Lung (tissue), 12 donors: ENCODE measurements around the gene KCNE1. TPM values are rescaled to one million over a fixed set of nuclear protein-coding genes. Genes with fewer than 3 reads are reported as not detected.

Experiments used
- ATAC-seq: fragments of 200-7000 bp; cut with Tn5 transposase; one replicate; pipeline ENCODE4 v1.9.1; 2020; ENCODE audit warnings: moderate number of reproducible peaks; ENCODE audit not compliant: insufficient read depth, low FRiP score
- DNase-seq, 3 donors: peaks; one replicate each; pipeline ENCODE4 v3.0.0-alpha.2; 2013 to 2017
- H3K27ac ChIP-seq, 2 donors: one replicate each; pipeline ENCODE4 v1.5.1; 2013; ENCODE audit warnings: mild to moderate bottlenecking in 2 of 2, moderate library complexity in 2 of 2, control low read depth in 1 of 2, inconsistent platforms in 1 of 2, low read depth in 1 of 2, low read length in 1 of 2
- H3K27me3 ChIP-seq, 3 donors: one replicate each; pipeline ENCODE4 v1.5.1; 2013; ENCODE audit warnings: low read length in 2 of 3; ENCODE audit not compliant: control insufficient read depth in 3 of 3, insufficient read depth in 3 of 3
- H3K36me3 ChIP-seq, 4 donors: one replicate each; pipeline ENCODE4 v1.5.1; 2013; ENCODE audit warnings: low read length in 4 of 4, mild to moderate bottlenecking in 1 of 4, moderate library complexity in 1 of 4; ENCODE audit not compliant: control insufficient read depth in 4 of 4, insufficient read depth in 4 of 4
- H3K4me1 ChIP-seq, 5 donors: one replicate each; pipeline ENCODE4 v1.5.1; 2013; ENCODE audit warnings: low read length in 5 of 5, mild to moderate bottlenecking in 2 of 5, moderate library complexity in 1 of 5; ENCODE audit not compliant: control insufficient read depth in 5 of 5, insufficient read depth in 5 of 5
- H3K4me3 ChIP-seq: one replicate; pipeline ENCODE4 v1.5.1; 2013; ENCODE audit warnings: mild to moderate bottlenecking, control low read depth, moderate library complexity
- H3K9ac ChIP-seq, 2 donors: one replicate each; pipeline ENCODE4 v1.5.1; 2013; ENCODE audit warnings: low read length in 2 of 2, control low read depth in 1 of 2; ENCODE audit not compliant: insufficient read depth in 1 of 2
- H3K9me3 ChIP-seq, 4 donors: one replicate each; pipeline ENCODE4 v1.5.1; 2013; ENCODE audit warnings: low read length in 3 of 4, mild to moderate bottlenecking in 1 of 4, moderate library complexity in 1 of 4; ENCODE audit not compliant: control insufficient read depth in 4 of 4, insufficient read depth in 3 of 4
- WGBS, 2 donors: extraction: QIAGEN DNeasy Blood & Tissue Kit; methylation state at CpG; one replicate each; pipeline ENCODE4 v1.1.7; 2013; 5-methylcytosine and 5-hydroxymethylcytosine counted together
- polyA plus RNA-seq, 2 donors: library from polyadenylated mRNA; stranded (reverse); fragments of 200-250 nt; gene quantifications; one replicate each; pipeline ENCODE4 v1.2.1, GENCODE V29; 2013
- total RNA-seq, 2 donors: library from RNA; depleted of rRNA in 1 of 2; stranded (reverse); fragments of >200 nt in 1 of 2; gene quantifications; one replicate each; pipeline ENCODE4 v1.2.1, GENCODE V29; 2014 to 2021
- TF ChIP-seq, protein P1 (sequence below): IDR thresholded peaks from 2 replicates; pipeline ENCODE4 v1.5.1; 2012; ENCODE audit warnings: mild to moderate bottlenecking; ENCODE audit errors: control extremely low read depth, extremely low read depth
- donor health status: control.
- donor health status: control.
- donor health status: Bipolar disorder and iron deficiency.
- donor health status: healthy.
- donor health status: DM: yes; HTN: yes; CAD: no.

KCNE1 gene
- total and polyA plus RNA-seq, 4 donors = 5.0 to 29.5 (median 14.9) TPM

DNA sequence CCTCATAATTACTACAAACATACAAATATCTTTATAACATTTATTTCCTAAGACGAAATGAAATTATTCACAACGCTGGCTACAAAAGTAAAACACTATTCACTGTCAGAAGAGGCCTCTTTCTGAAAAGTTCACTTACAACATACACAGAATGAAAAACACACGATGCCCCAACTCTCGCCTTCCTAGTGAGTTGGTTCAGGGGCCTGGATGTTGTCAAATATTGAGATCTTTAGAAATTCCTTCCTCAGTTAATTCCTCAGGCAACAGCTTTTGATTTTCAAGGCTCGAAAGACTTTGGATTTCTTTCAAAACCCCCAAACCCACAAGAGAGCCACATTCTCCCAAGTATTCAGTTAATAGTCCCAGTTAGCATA lies 14.2 kb upstream of the KCNE1 start:
- peaks cover 4 to 30% (median 15%) of the 10 kb centered on the region in 5 donors for H3K4me1 ChIP-seq
- ATAC-seq = no peak
- 24 to 50% methylated on average over 5 of the region's 5 CpGs for WGBS, 2 donors

DNA sequence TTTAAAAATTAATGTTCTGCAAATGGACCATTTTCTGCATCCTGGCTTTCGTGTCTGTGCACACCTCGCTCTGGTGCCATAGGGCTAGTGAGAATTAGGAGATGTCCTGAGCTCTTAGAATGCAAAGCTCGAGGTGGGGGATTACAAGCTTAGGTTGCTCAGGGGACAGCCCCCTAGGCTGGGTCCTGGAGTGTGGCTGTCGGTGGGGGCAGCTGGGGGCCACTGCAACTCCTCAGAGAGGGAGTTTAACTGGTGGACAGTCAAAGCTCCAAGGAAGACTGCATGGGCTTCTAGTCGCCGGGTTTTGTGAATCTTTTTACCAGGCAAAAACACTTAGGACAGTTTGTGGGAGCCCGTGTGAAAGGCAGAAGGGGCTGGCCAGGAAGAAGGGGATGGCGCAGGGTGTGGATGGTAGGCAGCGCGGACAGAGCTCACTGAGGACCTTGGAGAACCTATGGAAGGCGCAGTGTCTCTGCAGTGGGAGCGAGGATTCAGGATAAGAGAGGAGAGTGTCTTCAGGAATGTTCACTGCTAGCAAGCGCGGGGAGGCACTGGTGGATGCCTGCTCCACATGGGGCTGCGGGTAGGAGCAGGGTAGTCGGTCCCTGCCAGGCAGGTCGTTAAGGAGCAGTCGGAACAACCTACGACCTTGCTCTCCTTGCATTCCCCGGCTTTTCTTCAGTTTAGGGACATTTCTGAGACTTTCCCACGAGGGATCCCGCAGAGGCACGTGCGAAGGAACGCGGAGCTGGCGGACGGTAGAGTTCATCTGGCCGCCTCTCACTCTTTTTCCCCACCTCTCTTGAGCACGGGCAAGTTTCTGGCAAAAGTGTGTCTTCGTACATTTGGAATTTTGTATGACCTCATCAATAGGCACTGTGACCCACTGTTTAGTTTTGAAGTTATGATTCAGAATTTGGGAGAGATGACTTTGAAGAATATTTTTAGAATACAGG lies 12.9 kb upstream of the KCNE1 start:
- Histone ChIP-seq H3K9ac (no peak overlapping the region), H3K4me3 (no peak overlapping the region), H3K4me1 (peaks cover 4 to 30% (median 18%) of the 10 kb centered on the region in 5 donors), H3K27me3 (no peaks in the 10 kb centered on the region), H3K36me3 (peaks cover 0 to 11% (median 5%) of the 10 kb centered on the region in 4 donors), H3K27ac (peak overlapping the region; percentile 67 to 82), H3K9me3 (no peaks in the 10 kb centered on the region)
- ATAC-seq = no peak
- TF ChIP-seq, protein P1, sequence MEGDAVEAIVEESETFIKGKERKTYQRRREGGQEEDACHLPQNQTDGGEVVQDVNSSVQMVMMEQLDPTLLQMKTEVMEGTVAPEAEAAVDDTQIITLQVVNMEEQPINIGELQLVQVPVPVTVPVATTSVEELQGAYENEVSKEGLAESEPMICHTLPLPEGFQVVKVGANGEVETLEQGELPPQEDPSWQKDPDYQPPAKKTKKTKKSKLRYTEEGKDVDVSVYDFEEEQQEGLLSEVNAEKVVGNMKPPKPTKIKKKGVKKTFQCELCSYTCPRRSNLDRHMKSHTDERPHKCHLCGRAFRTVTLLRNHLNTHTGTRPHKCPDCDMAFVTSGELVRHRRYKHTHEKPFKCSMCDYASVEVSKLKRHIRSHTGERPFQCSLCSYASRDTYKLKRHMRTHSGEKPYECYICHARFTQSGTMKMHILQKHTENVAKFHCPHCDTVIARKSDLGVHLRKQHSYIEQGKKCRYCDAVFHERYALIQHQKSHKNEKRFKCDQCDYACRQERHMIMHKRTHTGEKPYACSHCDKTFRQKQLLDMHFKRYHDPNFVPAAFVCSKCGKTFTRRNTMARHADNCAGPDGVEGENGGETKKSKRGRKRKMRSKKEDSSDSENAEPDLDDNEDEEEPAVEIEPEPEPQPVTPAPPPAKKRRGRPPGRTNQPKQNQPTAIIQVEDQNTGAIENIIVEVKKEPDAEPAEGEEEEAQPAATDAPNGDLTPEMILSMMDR = no peak
- DNase-seq = peak; percentile 35 to 47 (median 47)
- WGBS, 2 donors = 55 to 79% methylated on average over 31 of the region's 31 CpGs

More for the DNA sequence above, 14.2 kb upstream of the KCNE1 start:
- Histone ChIP-seq H3K9ac (peak overlapping the region; percentile 63 to 93), H3K27ac (peak overlapping the region; percentile 91 to 96), H3K9me3 (no peaks in the 10 kb centered on the region), H3K4me3 (no peak overlapping the region), H3K27me3 (no peaks in the 10 kb centered on the region), H3K36me3 (peaks cover 0 to 5% (median 1%) of the 10 kb centered on the region in 4 donors)
- TF ChIP-seq, protein P1 = no peak
- DNase-seq = peak in 2 of 3 donors; percentile 27 to 74

DNA sequence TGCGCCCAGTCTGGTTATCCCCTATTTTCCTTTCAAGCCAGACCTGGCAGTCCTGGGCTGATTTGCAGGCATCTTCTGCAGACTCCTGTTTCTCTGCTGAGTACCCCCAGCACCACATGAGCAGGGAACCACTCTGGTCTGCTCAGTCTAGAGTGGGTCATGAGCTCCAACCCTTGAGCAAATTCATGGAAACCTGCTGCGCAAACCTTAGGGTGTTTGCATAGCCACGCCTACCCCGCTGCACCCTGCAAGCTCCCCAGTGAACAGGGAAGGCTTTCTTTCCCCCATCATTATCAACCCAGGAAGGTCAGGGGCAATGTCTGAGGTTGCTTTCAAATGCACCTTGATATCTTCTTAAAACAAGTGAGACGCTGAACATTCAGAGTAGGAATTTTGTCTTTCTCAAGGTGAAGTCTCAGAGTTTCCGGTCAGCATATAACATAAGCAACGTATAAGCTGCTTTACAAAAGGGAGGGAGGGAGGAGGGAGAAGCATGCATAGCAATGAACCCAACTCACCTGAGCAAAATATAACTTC lies 11.1 kb upstream of the KCNE1 start:
- Histone ChIP-seq H3K4me3 (no peak overlapping the region), H3K27ac (peak overlapping the region in 1 of 2 donors; percentile 26), H3K9me3 (no peaks in the 10 kb centered on the region), H3K27me3 (no peaks in the 10 kb centered on the region), H3K36me3 (peaks cover 0 to 12% (median 7%) of the 10 kb centered on the region in 4 donors), H3K9ac (no peak overlapping the region), H3K4me1 (peaks cover 4 to 30% (median 18%) of the 10 kb centered on the region in 5 donors)
- ATAC-seq (no peak), DNase-seq (peak in 2 of 3 donors; percentile 23 to 42)
- 85 to 86% methylated on average over 7 of the region's 7 CpGs for WGBS, 2 donors
- TF ChIP-seq, protein P1 = no peak
